Stimulated activated CD4-positive, alpha-beta T cell treated with anti-CD3 and anti-CD28 coated beads, TNF-alpha, amount 100 ng/mL, for 24 hours (primary cell): ENCODE measurements around the gene KLF8.
"Not testable (repeated sequence)": the region's sequence is repeated elsewhere in the genome, so short reads cannot be mapped to it uniquely, and the experiment has no call there.

Source experiments
- DNase-seq, 3 experiments: peaks; one replicate each; pipeline ENCODE4 v3.0.0-alpha.2; 2020; ENCODE audit warnings: low read depth in 3 of 3

Gene KLF8

GRCh38 chrX:56232221-56233082 lies at the start of gene KLF8:
Gene KLF8 (plus strand): TSS chrX:56232356. CDS start chrX:56233335, 979 bp downstream.
- peak in 2 of 3 experiments; percentile 4 to 45 for DNase-seq

GRCh38 chrX:56206945-56207344 lies 25.2 kb upstream of the KLF8 start:
- DNase-seq = not testable (repeated sequence)

- DNase-seq = no peak
Observed at GRCh38 chrX:56211701-56212100, 20.5 kb upstream of the KLF8 start.

GRCh38 chrX:56216332-56216731 lies 15.8 kb upstream of the KLF8 start:
- DNase-seq = no peak

GRCh38 chrX:56219700-56220099 lies 12.5 kb upstream of the KLF8 start:
- no peak for DNase-seq

GRCh38 chrX:56221101-56221500 lies 11.1 kb upstream of the KLF8 start:
- no peak for DNase-seq

GRCh38 chrX:56222473-56223000 lies 9.6 kb upstream of the KLF8 start:
- no peak for DNase-seq

GRCh38 chrX:56226980-56227379 lies 5.2 kb upstream of the KLF8 start:
- no peak for DNase-seq

- DNase-seq = no peak
Observed at GRCh38 chrX:56228914-56229313, 3.2 kb upstream of the KLF8 start.

- no peak for DNase-seq
Observed at GRCh38 chrX:56231537-56232090, 542 bp upstream of the KLF8 start.

GRCh38 chrX:56233100-56233499 lies 944 bp downstream of the KLF8 start:
- peak in 1 of 3 experiments; percentile 0 for DNase-seq

GRCh38 chrX:56233682-56234081 lies 1.5 kb downstream of the KLF8 start:
- peak in 1 of 3 experiments; percentile 1 for DNase-seq

- peak in 2 of 3 experiments; percentile 9 to 43 for DNase-seq
Observed at GRCh38 chrX:56248492-56248891, 16.3 kb downstream of the KLF8 start.

- no peak for DNase-seq
Observed at GRCh38 chrX:56253832-56254703, 21.9 kb downstream of the KLF8 start.

GRCh38 chrX:56268888-56269287 lies 36.7 kb downstream of the KLF8 start:
- no peak for DNase-seq

- no peak for DNase-seq
Observed at GRCh38 chrX:56278692-56279091, 46.5 kb downstream of the KLF8 start.

- no peak for DNase-seq
Observed at GRCh38 chrX:56279863-56280262, 47.7 kb downstream of the KLF8 start.

GRCh38 chrX:56281789-56282188 lies 49.6 kb downstream of the KLF8 start:
- DNase-seq = no peak

GRCh38 chrX:56284269-56284668 lies 52.1 kb downstream of the KLF8 start:
- DNase-seq = no peak

GRCh38 chrX:56288608-56289007 lies 56.5 kb downstream of the KLF8 start:
- no peak for DNase-seq

- DNase-seq = no peak
Observed at GRCh38 chrX:56289449-56289848, 57.3 kb downstream of the KLF8 start.

GRCh38 chrX:56308726-56309125 lies 76.6 kb downstream of the KLF8 start:
- no peak for DNase-seq
